ENCODE data around the gene CCL4L2.
"Not testable (repeated sequence)": the region's sequence is repeated elsewhere in the genome, so short reads cannot be mapped to it uniquely, and the experiment has no call there.

Gene CCL4L2

GRCh38 chr17:36195434-36196130 is 15.3 kb upstream of the CCL4L2 start:
- no peak for DNase-seq

DNA sequence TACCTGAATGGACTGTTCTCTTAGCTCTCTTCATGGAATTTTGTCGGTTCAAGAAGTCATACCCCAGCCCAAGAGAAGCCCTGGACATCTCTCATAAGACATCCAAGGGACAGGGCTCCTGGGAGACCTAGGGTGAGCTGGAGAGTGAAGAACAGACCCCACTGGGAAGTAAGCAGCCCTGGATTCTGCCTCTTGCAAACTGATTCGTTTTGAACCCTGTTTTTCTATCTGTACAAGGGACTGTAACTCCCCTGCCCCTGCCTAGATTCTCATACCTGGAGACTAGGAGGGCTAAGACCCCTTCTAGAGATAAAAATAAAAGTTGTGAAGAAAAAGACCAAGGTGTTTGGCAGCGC is 14.8 kb upstream of the CCL4L2 start:
- DNase-seq, result no peak

- DNase-seq, result no peak
Observed at GRCh38 chr17:36197387-36197703, 13.5 kb upstream of the CCL4L2 start.

DNA sequence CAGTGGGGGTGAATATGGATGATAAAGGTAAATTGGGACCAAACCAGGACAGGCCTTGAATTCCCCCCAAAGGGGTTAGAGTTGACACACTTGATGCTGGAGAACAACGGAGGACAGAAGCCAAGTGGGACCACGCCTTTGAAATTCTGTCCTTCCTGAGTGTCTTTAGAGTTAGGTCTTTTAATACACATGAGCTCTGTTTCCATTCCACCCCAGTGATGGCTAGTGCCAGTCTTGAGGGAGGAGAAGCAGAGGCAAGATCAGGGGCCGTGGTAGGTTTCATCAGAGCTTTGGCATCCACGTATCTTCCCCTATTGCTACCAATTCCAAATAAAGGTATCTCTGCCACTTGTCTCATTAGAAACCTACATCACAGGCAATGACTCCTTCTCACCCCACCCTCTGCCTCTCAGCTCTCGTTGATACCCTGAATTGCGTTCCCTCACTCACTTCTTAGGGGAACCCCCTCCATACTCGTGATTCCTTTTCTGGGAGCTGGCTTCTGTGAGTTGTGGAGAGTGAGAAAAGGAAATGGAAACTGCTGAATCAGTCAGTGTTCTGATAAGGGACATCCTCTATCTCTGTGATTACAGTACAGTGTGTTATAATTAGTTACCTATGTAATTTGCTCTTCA is 11.9 kb upstream of the CCL4L2 start:
- DNase-seq, result no peak

GRCh38 chr17:36201102-36201501 is 9.8 kb upstream of the CCL4L2 start:
- DNase-seq, result not testable (repeated sequence)

DNA sequence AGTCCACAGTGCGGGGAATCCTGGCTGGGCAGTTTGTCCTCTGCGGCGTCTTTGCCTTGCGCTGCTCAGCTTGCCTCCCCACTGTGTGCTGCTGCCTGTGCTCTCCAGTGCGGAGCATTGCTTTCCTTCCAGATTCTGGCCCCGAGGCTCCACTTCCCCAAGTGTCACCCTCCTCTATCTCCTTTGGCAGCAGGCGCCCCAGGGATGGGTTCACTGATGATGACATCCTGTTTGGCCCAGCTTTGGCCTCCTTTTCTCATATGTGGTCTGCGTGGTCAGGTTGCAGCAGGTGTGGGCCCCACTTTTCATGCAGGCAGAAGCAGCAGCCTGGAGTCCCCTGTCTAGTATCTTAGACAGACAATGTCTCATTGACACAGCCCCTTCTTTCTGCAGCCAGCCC is 9.4 kb upstream of the CCL4L2 start:
- DNase-seq, result not testable (repeated sequence)

- no peak for DNase-seq
Observed at GRCh38 chr17:36203335-36203734, 7.5 kb upstream of the CCL4L2 start.

DNA sequence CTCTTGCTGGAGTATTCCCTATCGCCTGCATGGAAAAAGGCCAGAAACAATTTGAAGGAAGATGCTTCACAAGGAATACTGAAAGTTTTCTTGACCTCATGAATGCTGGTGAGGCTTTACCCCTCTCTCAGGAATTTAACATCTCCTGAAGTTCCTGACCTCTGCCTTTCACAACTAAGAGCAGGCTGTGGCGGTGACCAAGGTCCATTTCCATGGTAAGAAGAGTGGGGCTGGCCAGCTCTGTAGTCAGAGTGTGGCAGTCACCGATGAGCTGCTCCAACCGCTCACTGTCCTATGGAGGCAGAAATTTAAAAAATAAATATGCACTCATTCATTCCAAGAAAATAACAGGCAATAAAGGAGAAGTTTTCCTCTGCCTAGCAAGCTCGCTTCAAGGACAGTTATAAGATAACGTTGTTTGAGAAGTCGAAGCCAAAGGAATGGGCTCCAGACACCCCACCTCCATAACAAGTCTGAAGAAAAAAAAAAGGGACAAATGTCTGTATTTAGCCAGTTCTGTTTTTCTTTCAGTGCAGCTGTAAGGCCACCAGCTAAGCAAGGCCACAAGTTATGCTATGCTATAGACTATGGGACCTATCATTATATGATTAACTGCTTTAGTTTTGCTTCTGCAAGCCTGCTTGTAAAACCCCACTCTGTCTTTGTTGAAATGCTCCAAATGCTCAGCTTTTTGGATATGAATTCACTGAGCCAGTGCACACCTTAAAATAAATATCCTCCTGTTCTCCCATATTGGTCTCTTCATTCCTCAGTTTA is 6.0 kb upstream of the CCL4L2 start:
- no peak for DNase-seq

- DNase-seq, result no peak
Observed at GRCh38 chr17:36205637-36206485, 5.0 kb upstream of the CCL4L2 start.

GRCh38 chr17:36206486-36206821 is 4.4 kb upstream of the CCL4L2 start:
- DNase-seq, result not testable (repeated sequence)

DNA sequence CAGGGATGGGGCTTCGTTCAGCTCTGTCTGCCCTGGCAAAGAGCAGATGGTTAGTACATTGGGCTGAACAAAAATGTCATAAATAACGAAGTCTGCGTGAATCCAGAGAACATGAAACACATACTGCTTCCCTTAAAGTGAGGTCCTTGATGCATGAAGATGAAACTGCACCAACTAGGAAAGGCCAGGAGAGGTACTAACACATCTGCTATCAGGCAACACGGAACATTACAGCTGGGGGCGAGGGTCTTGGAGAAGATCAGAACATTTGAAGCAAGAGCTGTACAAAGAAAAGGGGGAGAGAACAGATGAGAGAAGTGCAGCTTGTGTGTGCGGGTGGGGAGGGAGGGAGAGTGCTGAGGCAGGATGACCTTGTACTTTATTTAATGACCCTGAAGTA is 3.5 kb upstream of the CCL4L2 start:
- DNase-seq, result not testable (repeated sequence)

DNA sequence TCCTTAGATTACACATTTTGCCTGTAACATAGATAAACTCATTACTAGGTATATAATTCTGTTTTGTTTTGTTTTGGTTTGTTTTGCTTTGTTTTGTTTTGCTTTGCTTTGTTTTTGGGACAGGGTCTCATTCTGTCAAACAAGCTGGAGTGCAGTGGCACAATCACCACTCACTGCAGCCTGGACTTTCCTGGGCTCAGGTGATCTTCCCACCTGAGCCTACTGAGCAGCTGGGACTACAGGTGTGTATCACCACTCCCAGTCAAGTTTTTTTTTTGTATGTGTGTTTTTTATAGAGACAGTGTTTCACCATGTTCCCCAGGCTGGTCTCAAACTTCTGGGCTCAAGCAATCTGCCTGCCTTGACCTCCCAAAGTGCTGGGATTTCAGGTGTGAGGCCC is 1.3 kb upstream of the CCL4L2 start:
- DNase-seq, result no peak

DNA sequence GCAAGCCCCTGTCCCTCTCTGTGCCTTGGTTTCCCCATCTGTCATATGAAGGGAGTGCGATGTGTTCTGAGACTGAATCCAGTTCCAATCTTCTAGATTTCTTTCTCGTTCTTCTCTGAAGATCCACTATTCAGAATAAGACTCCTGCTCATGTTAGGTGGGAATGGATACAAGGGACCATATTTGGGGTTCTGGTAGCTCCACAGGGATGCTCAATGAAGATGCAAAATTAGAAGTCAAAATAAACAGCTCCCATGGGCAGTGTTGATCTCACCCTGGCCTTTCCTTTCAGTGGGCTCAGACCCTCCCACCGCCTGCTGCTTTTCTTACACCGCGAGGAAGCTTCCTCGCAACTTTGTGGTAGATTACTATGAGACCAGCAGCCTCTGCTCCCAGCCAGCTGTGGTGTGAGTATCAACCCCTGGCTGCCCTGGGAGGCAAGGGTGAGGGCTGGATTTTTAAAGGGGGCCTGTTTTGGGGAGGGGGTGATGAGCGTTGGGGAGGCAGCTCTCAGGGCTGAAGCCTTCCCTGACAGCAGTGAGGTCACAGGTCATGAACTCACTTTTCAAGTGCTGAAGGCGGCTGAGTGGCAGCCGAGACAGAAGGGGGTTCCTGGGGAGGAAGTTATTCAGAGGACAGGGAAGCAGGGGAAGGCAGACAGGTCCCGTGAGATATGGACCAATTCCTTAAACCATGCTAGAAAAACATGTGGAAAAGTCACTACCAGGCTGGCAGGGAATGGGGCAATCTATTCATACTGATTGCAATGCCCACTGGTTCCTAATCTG is 815 bp downstream of the CCL4L2 start:
- not testable (repeated sequence) for DNase-seq

GRCh38 chr17:36212272-36212605 is 1.4 kb downstream of the CCL4L2 start:
- no peak for DNase-seq

- no peak for DNase-seq
Observed at GRCh38 chr17:36212966-36213365, 2.1 kb downstream of the CCL4L2 start.

DNA sequence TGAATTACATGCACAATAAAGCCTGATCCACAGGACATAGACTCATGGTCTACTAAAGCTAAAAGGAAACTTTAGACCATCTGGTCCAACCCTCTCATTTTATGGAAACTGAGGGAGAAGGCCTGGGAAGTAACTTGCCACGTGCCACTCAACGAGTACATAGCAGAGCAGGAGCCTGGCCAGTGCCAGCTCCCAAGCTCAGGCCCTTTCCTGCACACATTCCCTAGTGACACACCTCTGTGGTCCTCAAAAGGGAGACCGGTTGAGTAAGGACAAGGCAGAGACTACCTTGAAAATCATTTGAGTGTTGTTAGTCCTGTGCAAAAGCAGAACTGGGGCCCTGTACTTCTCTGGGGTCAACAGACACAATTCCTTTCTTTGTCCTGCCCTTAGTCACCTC is 2.8 kb downstream of the CCL4L2 start:
- DNase-seq, result no peak

- DNase-seq, result no peak
Observed at GRCh38 chr17:36214918-36215317, 4.1 kb downstream of the CCL4L2 start.

DNA sequence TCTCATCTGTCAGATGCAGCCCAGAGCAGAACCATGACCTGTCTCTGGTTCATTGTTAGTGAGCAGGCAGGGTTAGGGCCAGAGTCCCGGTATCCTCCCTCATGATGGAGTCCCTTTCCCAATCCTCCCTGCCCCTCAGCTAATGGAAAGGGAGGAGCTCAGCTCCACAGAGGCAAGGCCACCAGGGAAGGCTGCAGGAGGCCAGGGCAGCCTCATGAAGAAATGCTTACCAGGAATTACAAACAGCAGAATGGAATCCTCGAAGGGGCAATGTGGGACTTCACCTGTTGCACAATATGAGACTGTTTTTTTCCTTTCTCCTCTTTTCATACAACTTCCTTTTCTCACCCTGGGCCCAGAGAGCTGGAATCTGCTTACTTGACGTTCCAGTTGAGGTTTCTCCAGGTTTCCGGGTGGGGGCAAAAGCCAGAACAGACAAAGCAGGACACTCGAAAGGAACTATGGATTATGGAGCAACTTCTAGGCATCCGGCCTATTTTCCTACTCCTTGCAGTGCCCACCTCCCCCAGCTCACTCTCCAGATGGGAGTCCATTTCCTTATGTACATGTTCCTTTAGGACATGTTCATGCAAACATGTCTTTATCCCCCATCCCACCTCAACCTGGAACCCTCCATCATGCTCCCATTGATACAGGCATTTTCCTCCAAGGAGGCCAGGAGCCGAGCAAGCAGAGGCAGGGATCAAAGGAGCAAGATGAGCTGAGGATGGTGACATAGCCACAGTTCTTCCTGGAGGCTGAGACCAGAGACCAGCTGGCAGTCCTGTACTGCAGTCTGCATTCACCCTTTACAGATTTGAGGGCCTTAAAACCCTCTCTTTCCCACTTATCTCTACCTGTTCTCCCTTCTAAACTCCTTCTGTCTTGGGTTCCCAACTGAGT is 4.8 kb downstream of the CCL4L2 start:
- DNase-seq, result not testable (repeated sequence)

DNA sequence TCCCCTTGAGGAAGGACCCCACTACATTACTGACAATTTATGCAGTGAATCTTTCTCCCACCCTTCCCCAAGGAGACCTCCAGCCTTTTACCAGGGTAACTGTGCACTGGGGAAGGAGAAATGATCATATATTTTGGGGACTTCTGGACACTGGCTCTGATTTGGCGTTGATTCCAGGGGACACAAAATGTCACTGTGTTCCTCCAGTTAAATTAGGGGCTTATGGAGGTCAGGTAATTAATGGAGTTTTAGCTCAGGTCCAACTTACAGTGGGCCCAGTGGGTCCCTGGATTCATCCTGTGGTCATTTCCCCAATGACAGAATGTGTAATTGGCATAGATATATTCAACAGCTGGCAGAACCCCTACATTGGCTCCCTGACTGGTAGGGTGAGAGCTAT is 8.7 kb downstream of the CCL4L2 start:
- not testable (repeated sequence) for DNase-seq

DNA sequence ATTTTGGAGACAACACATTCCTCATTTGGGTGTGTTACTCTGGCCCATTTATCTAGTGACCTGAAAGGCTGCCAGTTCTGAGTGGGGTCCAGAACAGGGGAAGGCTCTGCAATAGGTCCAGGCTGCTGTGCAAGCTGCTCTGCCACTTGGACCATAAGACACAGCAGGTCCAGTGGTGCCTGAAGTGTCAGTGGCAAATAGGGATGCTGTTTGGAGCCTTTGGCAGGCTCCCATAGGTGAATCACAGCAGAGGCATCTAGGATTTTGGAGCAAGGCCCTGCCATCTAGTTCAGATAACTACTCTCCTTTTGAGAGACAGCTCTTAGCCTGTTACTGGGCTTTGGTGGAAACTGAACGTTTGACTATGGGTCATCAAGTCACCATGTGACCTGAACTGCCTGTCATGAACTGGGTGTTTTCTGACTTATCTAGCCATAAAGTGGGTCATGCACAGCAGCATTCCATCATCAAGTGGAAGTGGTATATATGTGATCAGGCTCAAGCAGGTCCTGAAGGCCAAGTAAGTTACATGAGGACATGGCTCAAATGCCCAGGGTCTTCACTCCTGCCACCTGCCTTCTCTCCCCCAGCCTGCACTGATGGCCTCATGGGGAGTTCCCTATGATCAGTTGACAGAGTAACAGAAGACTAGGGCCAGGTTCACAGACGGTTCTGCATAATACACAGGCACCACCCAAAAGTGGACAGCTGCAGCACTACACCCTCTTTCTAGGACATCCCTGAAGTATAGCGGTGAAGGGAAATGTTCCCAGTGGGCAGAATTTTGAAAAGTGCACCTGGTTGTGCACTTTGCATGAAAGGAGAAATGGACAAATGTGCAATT is 10.1 kb downstream of the CCL4L2 start:
- not testable (repeated sequence) for DNase-seq

All from NCI-H1930 (cell line).